Measurements from ENCODE around the gene MAP4K3. TPM values are rescaled to one million over a fixed set of nuclear protein-coding genes. Genes with fewer than 3 reads are reported as not detected.

Gene MAP4K3
- total RNA-seq, 6 donors from 2014 or later = 29.8 to 83.6 (median 51.1) TPM

GRCh38 chr2:39433586-39434195 is 3.4 kb downstream of the MAP4K3 start:
- peaks cover 38 to 62% (median 50%) of the 10 kb centered on the region in 4 donors for H3K4me1 ChIP-seq
- no peaks in the 10 kb centered on the region for H3K27me3 ChIP-seq
- no peak for DNase-seq
- no peak for ATAC-seq (ENCODE audit: low FRiP score in 2 of 2)
- H3K27ac ChIP-seq = no peak overlapping the region
- WGBS, 2 donors = 68 to 71% methylated on average over 5 of the region's 5 CpGs
- no peaks in the 10 kb centered on the region for H3K36me3 ChIP-seq
- H3K4me3 ChIP-seq = peak overlapping the region in 1 of 4 donors; percentile 91
- H3K9me3 ChIP-seq = no peaks in the 10 kb centered on the region
- TF ChIP-seq EP300 (IDR thresholded peaks at IDR 0.05) (no peak), POLR2AphosphoS5 (IDR thresholded peaks at IDR 0.05) (no peak), POLR2A (IDR thresholded peaks at IDR 0.05) (no peak)
- TF ChIP-seq, protein P1, sequence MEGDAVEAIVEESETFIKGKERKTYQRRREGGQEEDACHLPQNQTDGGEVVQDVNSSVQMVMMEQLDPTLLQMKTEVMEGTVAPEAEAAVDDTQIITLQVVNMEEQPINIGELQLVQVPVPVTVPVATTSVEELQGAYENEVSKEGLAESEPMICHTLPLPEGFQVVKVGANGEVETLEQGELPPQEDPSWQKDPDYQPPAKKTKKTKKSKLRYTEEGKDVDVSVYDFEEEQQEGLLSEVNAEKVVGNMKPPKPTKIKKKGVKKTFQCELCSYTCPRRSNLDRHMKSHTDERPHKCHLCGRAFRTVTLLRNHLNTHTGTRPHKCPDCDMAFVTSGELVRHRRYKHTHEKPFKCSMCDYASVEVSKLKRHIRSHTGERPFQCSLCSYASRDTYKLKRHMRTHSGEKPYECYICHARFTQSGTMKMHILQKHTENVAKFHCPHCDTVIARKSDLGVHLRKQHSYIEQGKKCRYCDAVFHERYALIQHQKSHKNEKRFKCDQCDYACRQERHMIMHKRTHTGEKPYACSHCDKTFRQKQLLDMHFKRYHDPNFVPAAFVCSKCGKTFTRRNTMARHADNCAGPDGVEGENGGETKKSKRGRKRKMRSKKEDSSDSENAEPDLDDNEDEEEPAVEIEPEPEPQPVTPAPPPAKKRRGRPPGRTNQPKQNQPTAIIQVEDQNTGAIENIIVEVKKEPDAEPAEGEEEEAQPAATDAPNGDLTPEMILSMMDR (IDR thresholded peaks at IDR 0.05) = no peak

DNA sequence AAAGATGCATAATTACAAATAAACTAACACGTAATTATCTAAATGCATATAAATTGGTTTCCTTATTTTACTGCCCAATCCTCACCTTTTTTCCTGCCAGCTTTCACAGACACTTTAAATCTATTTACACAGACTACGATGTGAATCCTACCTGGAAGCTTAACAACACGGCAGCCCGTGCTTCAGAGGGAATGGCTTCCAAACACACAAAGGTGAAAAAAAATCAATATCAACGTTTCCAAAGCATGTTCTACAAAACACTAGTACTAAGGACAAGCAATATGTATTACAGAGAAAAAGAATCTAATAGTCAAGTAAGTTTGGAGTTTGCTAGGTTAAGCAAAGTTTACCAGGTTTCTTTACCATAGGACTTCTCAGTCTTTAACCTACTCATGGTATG is 4.4 kb downstream of the MAP4K3 start:
- Histone ChIP-seq H3K4me1 (peaks cover 34 to 55% (median 50%) of the 10 kb centered on the region in 4 donors), H3K27ac (peak overlapping the region in 1 of 4 donors; percentile 29), H3K9me3 (no peaks in the 10 kb centered on the region), H3K27me3 (no peaks in the 10 kb centered on the region), H3K36me3 (no peaks in the 10 kb centered on the region), H3K4me3 (no peak overlapping the region)
- no peak for DNase-seq
- no peak for ATAC-seq (ENCODE audit: low FRiP score in 2 of 2)
- 73 to 81% methylated on average over 5 of the region's 5 CpGs for WGBS, 2 donors
- no peak for TF ChIP-seq EP300 (IDR thresholded peaks at IDR 0.05)
- TF ChIP-seq POLR2A (IDR thresholded peaks at IDR 0.05) = no peak
- no peak for TF ChIP-seq POLR2AphosphoS5 (IDR thresholded peaks at IDR 0.05)
- TF ChIP-seq, protein P1 (IDR thresholded peaks at IDR 0.05) = no peak

DNA sequence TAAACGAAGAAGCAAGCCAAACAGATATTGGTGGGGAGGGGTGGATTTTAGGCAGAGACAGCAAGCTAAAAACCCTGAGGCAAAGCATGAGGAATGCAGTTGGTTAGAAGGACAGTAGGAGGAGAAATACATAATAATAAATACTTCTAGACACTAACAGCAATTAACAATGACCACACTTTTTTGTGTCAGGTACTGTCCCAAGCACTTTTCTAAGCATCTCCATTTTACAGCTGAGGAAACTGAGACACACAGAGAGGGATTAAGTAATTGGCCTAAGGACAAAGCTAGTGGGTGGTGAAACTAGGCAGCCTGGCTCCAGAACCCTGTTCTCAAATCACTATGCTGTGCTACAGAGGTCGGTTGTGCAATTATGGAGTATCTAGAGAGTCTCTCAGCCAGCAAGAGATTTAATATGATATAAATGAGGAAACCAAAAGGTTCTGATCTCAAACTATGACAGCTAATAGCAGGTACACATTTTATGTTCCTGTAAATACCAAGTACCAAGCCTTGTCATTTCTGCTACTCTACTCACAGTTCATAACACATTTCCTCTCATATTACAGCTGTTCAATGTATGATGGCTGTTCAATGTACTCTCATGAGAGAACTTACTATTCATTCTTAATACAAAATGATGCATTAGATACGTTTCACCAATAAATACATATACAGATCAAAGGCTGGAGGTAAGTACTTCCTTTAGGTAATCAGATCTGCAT is 5.3 kb downstream of the MAP4K3 start:
- peak in 1 of 2 donors; percentile 67 for DNase-seq
- 40 to 41% methylated on average over 3 of the region's 3 CpGs for WGBS, 2 donors

GRCh38 chr2:39429746-39430145 is 7.3 kb downstream of the MAP4K3 start:
- TF ChIP-seq POLR2AphosphoS5 (IDR thresholded peaks at IDR 0.05) (no peak), EP300 (IDR thresholded peaks at IDR 0.05) (no peak), POLR2A (IDR thresholded peaks at IDR 0.05) (no peak)
- TF ChIP-seq, protein P1 (IDR thresholded peaks at IDR 0.05) = no peak
- ATAC-seq (ENCODE audit: low FRiP score in 2 of 2) (no peak), DNase-seq (no peak)
- Histone ChIP-seq H3K27ac (no peak overlapping the region), H3K27me3 (no peaks in the 10 kb centered on the region), H3K9me3 (no peaks in the 10 kb centered on the region), H3K4me3 (no peak overlapping the region), H3K4me1 (peaks cover 22 to 43% (median 41%) of the 10 kb centered on the region in 4 donors), H3K36me3 (no peaks in the 10 kb centered on the region)
- WGBS, 2 donors = 77 to 84% methylated on average over 1 of the region's 1 CpG

More for the DNA sequence above, 5.3 kb downstream of the MAP4K3 start:
- peak in 1 of 2 donors; percentile 61 for ATAC-seq (ENCODE audit: low FRiP score in 2 of 2)
- H3K4me1 ChIP-seq = peaks cover 34 to 55% (median 50%) of the 10 kb centered on the region in 4 donors
- H3K36me3 ChIP-seq = no peaks in the 10 kb centered on the region
- no peak overlapping the region for H3K4me3 ChIP-seq
- TF ChIP-seq POLR2A (IDR thresholded peaks at IDR 0.05) (no peak), POLR2AphosphoS5 (IDR thresholded peaks at IDR 0.05) (no peak), EP300 (IDR thresholded peaks at IDR 0.05) (no peak)
- TF ChIP-seq, protein P1 (IDR thresholded peaks at IDR 0.05) = no peak
- no peaks in the 10 kb centered on the region for H3K27me3 ChIP-seq
- H3K9me3 ChIP-seq = no peaks in the 10 kb centered on the region
- H3K27ac ChIP-seq = peak overlapping the region in 3 of 4 donors; percentile 4 to 59 (median 17)

Measured in upper lobe of left lung (tissue), 6 donors.